Measurements from ENCODE around the gene PSMC3IP.

The PSMC3IP gene

DNA sequence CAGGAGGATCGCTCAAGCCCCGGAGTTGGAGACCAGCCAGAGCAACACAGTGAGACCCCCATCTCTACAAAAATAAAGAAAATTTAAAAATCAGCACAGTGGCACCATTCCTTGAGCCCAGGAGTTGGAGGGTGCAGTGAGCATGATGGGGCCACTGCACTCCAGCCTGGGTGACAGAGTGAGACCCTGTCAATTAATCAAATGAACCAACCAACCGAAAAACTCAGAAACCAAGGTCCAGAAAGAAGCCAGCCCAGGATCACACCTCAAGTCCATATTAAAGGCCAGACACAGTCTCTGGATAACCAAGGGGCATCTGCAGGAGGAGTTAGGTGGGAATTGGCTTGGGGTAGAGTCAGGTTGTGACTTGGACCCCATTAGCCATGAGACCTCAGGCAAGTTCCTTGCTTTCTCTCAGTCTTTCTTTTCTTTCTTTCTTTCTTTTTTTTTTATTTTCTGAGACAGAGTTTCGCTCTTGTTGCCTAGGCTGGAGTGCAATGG, 22.4 kb downstream of the PSMC3IP start:
- TF ChIP-seq, protein P1, sequence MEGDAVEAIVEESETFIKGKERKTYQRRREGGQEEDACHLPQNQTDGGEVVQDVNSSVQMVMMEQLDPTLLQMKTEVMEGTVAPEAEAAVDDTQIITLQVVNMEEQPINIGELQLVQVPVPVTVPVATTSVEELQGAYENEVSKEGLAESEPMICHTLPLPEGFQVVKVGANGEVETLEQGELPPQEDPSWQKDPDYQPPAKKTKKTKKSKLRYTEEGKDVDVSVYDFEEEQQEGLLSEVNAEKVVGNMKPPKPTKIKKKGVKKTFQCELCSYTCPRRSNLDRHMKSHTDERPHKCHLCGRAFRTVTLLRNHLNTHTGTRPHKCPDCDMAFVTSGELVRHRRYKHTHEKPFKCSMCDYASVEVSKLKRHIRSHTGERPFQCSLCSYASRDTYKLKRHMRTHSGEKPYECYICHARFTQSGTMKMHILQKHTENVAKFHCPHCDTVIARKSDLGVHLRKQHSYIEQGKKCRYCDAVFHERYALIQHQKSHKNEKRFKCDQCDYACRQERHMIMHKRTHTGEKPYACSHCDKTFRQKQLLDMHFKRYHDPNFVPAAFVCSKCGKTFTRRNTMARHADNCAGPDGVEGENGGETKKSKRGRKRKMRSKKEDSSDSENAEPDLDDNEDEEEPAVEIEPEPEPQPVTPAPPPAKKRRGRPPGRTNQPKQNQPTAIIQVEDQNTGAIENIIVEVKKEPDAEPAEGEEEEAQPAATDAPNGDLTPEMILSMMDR (conservative IDR thresholded peaks at IDR 0.05): no peak
- H3K27ac ChIP-seq: peak overlapping the region; percentile 79

DNA sequence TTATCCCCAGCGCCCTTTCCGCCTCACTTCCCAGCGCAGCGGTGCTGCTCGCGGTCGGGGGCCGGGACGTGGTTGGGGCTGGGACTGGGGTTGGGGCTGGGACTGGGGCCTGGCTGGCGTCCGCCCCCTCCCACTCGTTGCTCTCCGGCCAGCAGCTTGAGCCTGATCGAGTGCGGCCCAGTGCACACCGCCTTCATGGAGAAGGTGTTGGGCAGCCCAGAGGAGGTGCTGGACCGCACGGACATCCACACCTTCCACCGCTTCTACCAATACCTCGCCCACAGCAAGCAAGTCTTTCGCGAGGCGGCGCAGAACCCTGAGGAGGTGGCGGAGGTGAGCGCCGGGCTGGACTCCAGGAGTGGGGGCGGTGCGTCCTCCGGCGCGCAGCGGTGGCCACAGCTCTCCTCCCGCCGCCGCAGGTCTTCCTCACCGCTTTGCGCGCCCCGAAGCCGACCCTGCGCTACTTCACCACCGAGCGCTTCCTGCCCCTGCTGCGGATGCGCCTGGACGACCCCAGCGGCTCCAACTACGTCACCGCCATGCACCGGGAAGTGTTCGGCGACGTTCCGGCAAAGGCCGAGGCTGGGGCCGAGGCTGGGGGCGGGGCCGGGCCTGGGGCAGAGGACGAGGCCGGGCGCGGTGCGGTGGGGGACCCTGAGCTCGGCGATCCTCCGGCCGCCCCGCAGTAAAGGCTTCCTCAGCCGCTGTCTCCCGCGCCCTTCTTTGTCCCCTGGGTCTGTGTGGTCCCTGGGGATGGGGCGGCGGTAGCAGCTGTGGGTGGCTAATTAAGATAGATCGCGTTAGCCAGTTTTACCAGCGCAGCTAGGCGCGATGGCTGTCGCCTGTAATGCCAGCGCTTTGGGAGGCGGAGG, 23.0 kb downstream of the PSMC3IP start:
- H3K27ac ChIP-seq: peak overlapping the region; percentile 79
- TF ChIP-seq, protein P1 (conservative IDR thresholded peaks at IDR 0.05): no peak

DNA sequence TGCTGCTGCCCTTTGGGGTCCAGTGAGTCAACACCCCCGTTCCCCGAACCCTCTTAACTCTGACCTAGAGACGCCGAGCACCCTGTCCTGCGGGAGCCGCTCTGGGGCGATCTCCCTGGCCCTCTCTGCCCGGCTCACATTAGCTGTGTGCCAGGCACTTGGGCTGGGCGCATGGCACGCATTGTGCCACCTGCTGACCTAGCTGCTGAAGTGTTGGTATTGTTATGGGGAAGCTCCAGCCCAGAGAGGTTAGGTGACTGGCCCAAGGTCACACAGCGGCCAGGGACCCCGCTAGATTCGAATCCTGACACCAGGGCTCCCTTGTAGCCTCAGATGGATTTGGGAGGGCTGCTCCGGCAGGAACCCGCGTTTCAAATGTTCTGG, 23.7 kb downstream of the PSMC3IP start:
- peak overlapping the region; percentile 79 for H3K27ac ChIP-seq
- TF ChIP-seq, protein P1 (conservative IDR thresholded peaks at IDR 0.05): 0 out of 2 replicates have a peak, but pooled peaks have one; percentile 6

DNA sequence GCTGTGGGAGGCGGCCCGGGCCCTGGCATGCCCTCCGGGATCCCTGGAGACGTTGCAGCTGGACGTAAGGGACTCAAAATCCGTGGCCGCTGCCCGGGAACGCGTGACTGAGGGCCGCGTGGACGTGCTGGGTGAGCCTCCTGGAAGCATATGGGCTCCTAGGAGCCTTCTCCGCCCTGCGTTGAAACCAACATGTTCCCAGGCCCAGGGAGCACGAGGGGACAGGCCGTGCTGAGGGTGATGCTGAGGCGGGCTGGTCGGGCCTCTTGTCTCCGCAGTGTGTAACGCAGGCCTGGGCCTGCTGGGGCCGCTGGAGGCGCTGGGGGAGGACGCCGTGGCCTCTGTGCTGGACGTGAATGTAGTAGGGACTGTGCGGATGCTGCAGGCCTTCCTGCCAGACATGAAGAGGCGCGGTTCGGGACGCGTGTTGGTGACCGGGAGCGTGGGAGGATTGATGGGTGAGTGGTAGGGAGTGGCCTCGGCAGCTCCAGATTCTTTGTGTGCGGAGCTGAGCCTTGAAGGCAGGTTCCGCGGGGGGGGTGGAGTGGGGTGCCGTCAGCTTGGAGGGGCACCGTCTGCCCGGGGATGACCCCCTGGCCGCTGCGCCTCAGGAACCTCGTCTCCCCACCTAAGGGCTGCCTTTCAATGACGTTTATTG, 24.2 kb downstream of the PSMC3IP start:
- no peak overlapping the region for H3K27ac ChIP-seq
- TF ChIP-seq, protein P1 (conservative IDR thresholded peaks at IDR 0.05): no peak

DNA sequence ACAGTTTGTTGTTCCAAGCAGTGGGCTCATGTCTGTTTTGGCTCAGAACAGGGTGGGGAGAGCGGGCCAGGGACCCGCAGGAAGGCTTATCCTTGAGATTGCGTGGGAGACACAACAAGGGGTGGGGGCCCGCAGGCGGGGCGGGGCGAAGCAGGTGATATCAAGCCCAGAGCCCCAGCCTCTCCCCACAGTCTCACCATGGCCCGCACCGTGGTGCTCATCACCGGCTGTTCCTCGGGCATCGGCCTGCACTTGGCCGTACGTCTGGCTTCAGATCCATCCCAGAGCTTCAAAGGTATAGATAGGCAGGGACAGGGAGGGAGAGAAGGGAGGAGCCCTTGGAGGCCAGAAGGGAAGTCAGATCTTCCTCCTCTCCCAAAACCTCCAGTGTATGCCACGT, 24.8 kb downstream of the PSMC3IP start, which contains the start of gene HSD17B1:
TSS of gene HSD17B1 (plus strand) at position 188 of the 400 bp plus-strand sequence. CDS start at position 199, 11 bp downstream.
- H3K27ac ChIP-seq: peak within 1 kb of the TSS; percentile 79; the same call in 1 of the 2 replicates

DNA sequence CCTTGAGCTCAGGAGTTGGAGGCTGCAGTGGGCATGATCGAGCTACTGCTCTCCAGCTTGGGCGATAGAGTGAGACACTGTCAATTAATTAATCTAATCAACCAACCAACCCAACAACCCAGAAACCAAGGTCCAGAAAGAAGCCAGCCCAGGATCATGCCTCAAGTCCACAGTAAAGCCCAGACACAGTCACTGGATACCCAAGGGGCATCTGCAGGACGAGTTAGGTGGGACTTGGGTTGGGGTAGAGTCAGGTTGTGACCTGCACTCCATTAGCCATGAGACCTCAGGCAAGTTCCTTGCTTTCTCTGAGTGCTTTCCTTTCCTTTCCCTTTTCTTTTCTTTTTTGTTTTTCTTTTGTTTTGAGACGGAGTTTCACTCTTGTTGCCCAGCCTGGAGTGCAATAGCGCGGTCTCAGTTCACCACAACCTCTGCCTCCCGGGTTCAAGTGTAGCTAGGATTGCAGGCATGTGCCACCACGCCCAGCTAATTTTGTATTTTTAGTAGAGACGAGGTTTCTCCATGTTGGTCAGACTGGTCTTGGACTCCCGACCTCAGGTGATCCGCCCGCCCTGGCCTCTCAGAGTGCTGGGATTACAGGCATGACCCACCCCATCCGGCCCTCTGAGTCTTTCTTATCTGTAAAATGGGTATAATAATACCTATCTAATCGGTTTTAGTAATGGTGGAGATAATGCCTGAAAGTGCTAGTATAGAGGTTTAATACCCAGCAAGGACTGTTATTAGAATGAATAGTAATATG, 28.4 kb downstream of the PSMC3IP start:
- H3K27ac ChIP-seq: peak overlapping the region; percentile 40; the same call in 1 of the 2 replicates
- TF ChIP-seq, protein P1 (conservative IDR thresholded peaks at IDR 0.05): no peak

DNA sequence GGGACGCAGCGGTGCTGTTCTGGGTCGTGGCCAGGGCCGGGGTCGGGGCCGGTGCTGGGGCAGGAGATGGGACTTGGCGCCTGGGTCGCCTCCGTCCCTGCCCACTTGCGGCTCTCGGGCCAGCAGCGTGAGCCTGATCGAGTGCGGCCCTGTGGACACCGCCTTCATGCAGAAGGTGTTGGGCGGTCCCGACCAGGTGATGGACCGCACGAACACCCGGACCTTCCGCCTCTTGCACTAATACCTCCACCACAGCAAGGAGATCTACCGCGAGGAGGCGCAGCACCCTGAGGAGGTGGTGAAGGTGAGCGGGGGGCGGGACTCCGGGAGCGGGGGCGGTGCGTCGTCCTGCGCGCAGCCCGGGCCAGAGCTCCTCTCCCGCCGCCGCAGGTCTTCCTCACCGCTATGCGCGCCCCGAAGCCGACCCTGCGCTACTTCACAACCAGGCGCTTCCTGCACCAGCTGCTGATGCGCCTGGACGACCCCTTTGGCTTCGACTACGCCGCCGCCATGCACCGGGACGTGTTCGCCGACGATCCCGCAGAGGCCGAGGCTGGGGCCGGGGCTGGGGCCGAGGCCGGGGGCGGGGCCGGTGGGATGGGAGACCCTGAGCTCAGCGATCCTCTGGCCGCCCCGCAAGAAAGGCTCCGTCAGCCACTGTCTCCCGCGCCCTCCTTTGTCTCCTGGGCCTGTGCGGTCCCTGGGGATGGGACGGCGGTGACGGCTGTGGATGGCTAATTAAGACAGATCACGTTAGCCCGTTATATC, 29.3 kb downstream of the PSMC3IP start:
- peak overlapping the region; percentile 40; the same call in 1 of the 2 replicates for H3K27ac ChIP-seq
- TF ChIP-seq, protein P1 (conservative IDR thresholded peaks at IDR 0.05): peak; percentile 77
